ENCODE data around the gene DSCAML1.

Gene DSCAML1

GRCh38 chr11:117382746-117383145, 414.3 kb downstream of the DSCAML1 start:
- Mint-ChIP-seq H3K36me3 (ENCODE audit: low read depth) (peaks cover 5% of the 10 kb centered on the region), H3K9me3 (no peaks in the 10 kb centered on the region), H3K27me3 (ENCODE audit: low read depth) (no peaks in the 10 kb centered on the region), H3K4me1 (ENCODE audit: low read depth) (no peaks in the 10 kb centered on the region), H3K4me3 (no peak overlapping the region), H3K27ac (no peak overlapping the region)
- no peak for DNase-seq (ENCODE audit: low spot score)

DNA sequence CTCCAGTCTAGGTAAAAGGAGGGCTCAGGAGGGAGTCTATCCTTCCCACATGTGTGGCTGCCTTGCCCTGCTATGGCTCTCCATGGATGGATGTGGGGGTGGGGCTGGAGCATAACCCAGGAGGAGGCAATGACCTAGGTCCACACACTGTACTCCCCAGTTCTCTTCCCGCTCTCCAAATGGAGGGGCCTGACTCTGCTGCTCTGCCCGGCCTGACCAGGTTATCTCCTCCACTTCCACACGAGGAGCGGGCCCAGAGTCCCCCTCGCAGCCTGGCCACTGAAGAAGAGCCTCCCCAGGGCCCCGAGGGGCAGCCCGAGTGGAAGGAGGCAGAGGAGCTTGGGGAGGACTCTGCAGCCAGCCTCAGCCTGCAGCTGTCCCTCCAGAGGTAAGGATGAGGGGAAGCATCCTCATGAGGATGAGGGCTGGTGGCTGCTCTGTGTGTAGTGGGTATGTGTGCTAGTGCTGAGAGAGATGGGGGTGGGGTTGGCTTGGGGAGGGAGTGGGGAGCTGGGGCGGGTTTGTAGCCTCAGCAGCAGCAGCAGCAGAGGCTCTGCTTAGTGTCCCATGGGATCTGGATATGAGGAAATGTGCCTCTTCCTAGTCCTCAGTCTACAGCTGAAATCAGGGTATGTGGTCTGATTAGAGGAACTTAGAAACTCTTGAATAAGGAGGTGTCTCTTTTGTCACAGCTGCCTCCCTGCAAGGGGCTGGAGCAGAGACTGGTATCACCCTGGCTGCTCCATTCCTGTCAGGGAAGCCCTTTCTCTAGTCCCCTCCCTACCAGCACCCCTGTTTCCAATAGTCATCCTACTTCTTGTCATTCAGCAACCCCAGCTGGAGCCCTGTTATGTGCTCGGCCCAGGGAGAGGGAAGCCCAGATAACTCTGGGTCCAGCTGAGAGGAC, 415.3 kb downstream of the DSCAML1 start:
- H3K36me3 Mint-ChIP-seq (ENCODE audit: low read depth) = peaks cover 5% of the 10 kb centered on the region
- no peak overlapping the region for H3K27ac Mint-ChIP-seq

DNA sequence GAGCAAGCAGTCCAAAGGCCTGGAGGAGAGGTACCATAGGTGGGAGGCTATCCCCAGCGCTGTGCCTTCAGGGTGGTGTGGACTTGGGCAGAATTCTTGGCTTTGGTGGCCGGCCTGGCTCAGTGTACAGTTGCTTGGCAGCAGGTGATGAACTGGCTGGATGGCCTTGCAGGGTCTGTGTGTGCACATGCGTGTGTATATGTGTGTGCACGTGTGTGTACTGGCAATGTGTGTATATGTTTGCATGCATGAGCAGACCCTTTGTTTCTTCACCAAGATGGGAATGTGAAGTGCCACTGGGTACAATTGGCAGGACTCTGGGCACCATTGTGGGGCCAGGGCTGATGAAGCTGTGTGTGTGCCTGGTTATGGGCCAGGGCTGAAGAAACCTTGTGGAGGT, 416.3 kb downstream of the DSCAML1 start:
- no peak overlapping the region for H3K4me3 Mint-ChIP-seq
- H3K9me3 Mint-ChIP-seq = no peaks in the 10 kb centered on the region
- H3K4me1 Mint-ChIP-seq (ENCODE audit: low read depth) = no peaks in the 10 kb centered on the region
- H3K36me3 Mint-ChIP-seq (ENCODE audit: low read depth) = peaks cover 10% of the 10 kb centered on the region
- DNase-seq (ENCODE audit: low spot score) = no peak
- no peak overlapping the region for H3K27ac Mint-ChIP-seq
- no peaks in the 10 kb centered on the region for H3K27me3 Mint-ChIP-seq (ENCODE audit: low read depth)

More for the DNA sequence above, 415.3 kb downstream of the DSCAML1 start:
- no peaks in the 10 kb centered on the region for H3K27me3 Mint-ChIP-seq (ENCODE audit: low read depth)
- H3K9me3 Mint-ChIP-seq = no peaks in the 10 kb centered on the region
- H3K4me1 Mint-ChIP-seq (ENCODE audit: low read depth) = no peaks in the 10 kb centered on the region
- DNase-seq (ENCODE audit: low spot score) = no peak
- no peak overlapping the region for H3K4me3 Mint-ChIP-seq

DNA sequence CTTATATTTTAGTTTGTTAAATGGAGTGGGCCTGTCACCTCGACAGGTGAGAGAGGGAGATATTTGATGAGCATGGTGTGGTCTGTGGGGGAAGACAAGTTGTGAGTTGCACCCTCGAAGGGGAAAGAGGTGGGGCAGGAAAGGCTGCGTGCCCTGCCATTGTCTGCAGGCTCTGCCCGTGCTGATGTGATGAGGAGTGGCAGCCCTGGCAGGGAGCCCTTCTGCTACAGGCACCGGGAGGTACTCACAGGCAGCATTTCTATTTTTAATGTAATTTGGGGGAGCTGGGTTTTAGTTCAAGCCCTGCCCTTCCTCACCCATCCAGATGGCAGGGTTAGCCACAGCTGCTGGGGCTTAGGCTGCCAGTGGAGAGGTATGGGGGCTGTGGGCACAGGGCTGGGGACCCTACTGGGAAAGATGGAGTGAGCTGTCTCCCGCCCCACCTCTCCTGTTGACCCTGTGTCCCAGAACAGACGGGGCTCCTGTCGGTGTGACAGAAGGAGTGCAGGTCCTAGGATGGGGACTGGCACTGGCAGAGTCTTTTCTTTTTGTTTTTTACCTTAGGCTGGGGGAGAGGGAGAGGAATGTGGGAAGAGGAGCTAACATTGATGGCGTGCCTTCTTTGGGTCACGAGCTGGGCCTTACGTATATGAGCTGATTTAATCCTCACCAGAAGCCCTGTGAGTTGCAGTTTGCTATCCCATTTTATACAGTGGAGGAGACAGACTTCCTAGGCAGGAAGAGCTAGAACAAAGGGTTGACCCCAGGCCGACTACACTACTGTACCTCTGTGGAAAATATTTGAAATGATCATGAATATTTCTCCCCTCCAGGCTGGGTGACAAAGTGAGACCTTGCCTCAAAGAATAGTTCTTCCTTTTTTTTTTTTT, 417.8 kb downstream of the DSCAML1 start:
- H3K36me3 Mint-ChIP-seq (ENCODE audit: low read depth) = peaks cover 10% of the 10 kb centered on the region
- no peaks in the 10 kb centered on the region for H3K4me1 Mint-ChIP-seq (ENCODE audit: low read depth)
- H3K27ac Mint-ChIP-seq = no peak overlapping the region
- no peak for DNase-seq (ENCODE audit: low spot score)
- H3K4me3 Mint-ChIP-seq = no peak overlapping the region
- H3K27me3 Mint-ChIP-seq (ENCODE audit: low read depth) = no peaks in the 10 kb centered on the region
- H3K9me3 Mint-ChIP-seq = no peaks in the 10 kb centered on the region
